Stomach smooth muscle (tissue), 2 donors: ENCODE data around the gene NEMP2.

Source experiments
- H3K27ac ChIP-seq: one replicate; pipeline ENCODE4 v1.7.0; 2013; ENCODE audit warnings: mild to moderate bottlenecking, low read length, inconsistent platforms
- H3K27me3 ChIP-seq, 2 donors: one replicate each; pipeline ENCODE4 v1.7.0; 2013; ENCODE audit warnings: low read length in 2 of 2; ENCODE audit not compliant: insufficient read depth in 2 of 2, control insufficient read depth in 1 of 2
- H3K36me3 ChIP-seq, 2 donors: one replicate each; pipeline ENCODE4 v1.7.0; 2013; ENCODE audit warnings: low read length in 2 of 2; ENCODE audit not compliant: control insufficient read depth in 2 of 2, insufficient read depth in 2 of 2
- H3K4me1 ChIP-seq: one replicate; pipeline ENCODE4 v1.7.0; 2013; ENCODE audit warnings: low read length; ENCODE audit not compliant: control insufficient read depth, insufficient read depth
- H3K4me3 ChIP-seq, 2 donors: one replicate each; pipeline ENCODE4 v1.7.0; 2013; ENCODE audit warnings: low read length in 2 of 2
- H3K9ac ChIP-seq, 2 donors: one replicate each; pipeline ENCODE4 v1.7.0; 2013; ENCODE audit warnings: low read length in 2 of 2, mild to moderate bottlenecking in 1 of 2
- H3K9me3 ChIP-seq, 2 donors: one replicate each; pipeline ENCODE4 v1.7.0; 2013; ENCODE audit warnings: low read length in 2 of 2; ENCODE audit not compliant: control insufficient read depth in 2 of 2
- donor health status: healthy.
- donor health status: Pancreatic carcinoma.

Gene NEMP2

GRCh38 chr2:190574169-190574568 lies 39.6 kb upstream of the NEMP2 start:
- Histone ChIP-seq H3K9ac (no peak overlapping the region), H3K36me3 (no peaks in the 10 kb centered on the region), H3K9me3 (no peaks in the 10 kb centered on the region), H3K4me1 (peaks cover 14% of the 10 kb centered on the region), H3K4me3 (no peak overlapping the region), H3K27me3 (no peaks in the 10 kb centered on the region), H3K27ac (no peak overlapping the region)

GRCh38 chr2:190572246-190572645 lies 37.7 kb upstream of the NEMP2 start:
- Histone ChIP-seq H3K9me3 (no peaks in the 10 kb centered on the region), H3K4me1 (peaks cover 3% of the 10 kb centered on the region), H3K4me3 (no peak overlapping the region), H3K27ac (no peak overlapping the region), H3K36me3 (no peaks in the 10 kb centered on the region), H3K9ac (no peak overlapping the region), H3K27me3 (no peaks in the 10 kb centered on the region)

- Histone ChIP-seq H3K27ac (no peak overlapping the region), H3K36me3 (no peaks in the 10 kb centered on the region), H3K4me1 (peaks cover under 1% of the 10 kb centered on the region), H3K9ac (no peak overlapping the region), H3K27me3 (no peaks in the 10 kb centered on the region), H3K4me3 (no peak overlapping the region), H3K9me3 (no peaks in the 10 kb centered on the region)
Measured at GRCh38 chr2:190571686-190572085, 37.2 kb upstream of the NEMP2 start.

GRCh38 chr2:190570871-190571270 lies 36.3 kb upstream of the NEMP2 start:
- no peaks in the 10 kb centered on the region for H3K4me1 ChIP-seq
- no peaks in the 10 kb centered on the region for H3K27me3 ChIP-seq
- H3K4me3 ChIP-seq = no peak overlapping the region
- no peak overlapping the region for H3K27ac ChIP-seq
- no peak overlapping the region for H3K9ac ChIP-seq
- no peaks in the 10 kb centered on the region for H3K36me3 ChIP-seq
- no peaks in the 10 kb centered on the region for H3K9me3 ChIP-seq

- no peak overlapping the region for H3K27ac ChIP-seq
- no peaks in the 10 kb centered on the region for H3K9me3 ChIP-seq
- H3K36me3 ChIP-seq = no peaks in the 10 kb centered on the region
- H3K4me3 ChIP-seq = no peak overlapping the region
- no peaks in the 10 kb centered on the region for H3K4me1 ChIP-seq
- H3K27me3 ChIP-seq = no peaks in the 10 kb centered on the region
- no peak overlapping the region for H3K9ac ChIP-seq
Measured at GRCh38 chr2:190569994-190570755, 35.7 kb upstream of the NEMP2 start.

GRCh38 chr2:190564838-190565237 lies 30.3 kb upstream of the NEMP2 start:
- no peaks in the 10 kb centered on the region for H3K36me3 ChIP-seq
- H3K27ac ChIP-seq = no peak overlapping the region
- H3K9me3 ChIP-seq = no peaks in the 10 kb centered on the region
- H3K4me3 ChIP-seq = no peak overlapping the region
- no peaks in the 10 kb centered on the region for H3K27me3 ChIP-seq
- no peak overlapping the region for H3K9ac ChIP-seq
- H3K4me1 ChIP-seq = no peaks in the 10 kb centered on the region

- Histone ChIP-seq H3K4me3 (no peak overlapping the region), H3K4me1 (no peaks in the 10 kb centered on the region), H3K36me3 (no peaks in the 10 kb centered on the region), H3K27ac (no peak overlapping the region), H3K9ac (no peak overlapping the region), H3K27me3 (no peaks in the 10 kb centered on the region), H3K9me3 (no peaks in the 10 kb centered on the region)
Measured at GRCh38 chr2:190563646-190564045, 29.1 kb upstream of the NEMP2 start.

GRCh38 chr2:190563109-190563508 lies 28.6 kb upstream of the NEMP2 start:
- H3K27ac ChIP-seq = no peak overlapping the region
- H3K36me3 ChIP-seq = no peaks in the 10 kb centered on the region
- no peaks in the 10 kb centered on the region for H3K4me1 ChIP-seq
- H3K9me3 ChIP-seq = no peaks in the 10 kb centered on the region
- no peak overlapping the region for H3K4me3 ChIP-seq
- H3K9ac ChIP-seq = no peak overlapping the region
- no peaks in the 10 kb centered on the region for H3K27me3 ChIP-seq

GRCh38 chr2:190562121-190562520 lies 27.6 kb upstream of the NEMP2 start:
- Histone ChIP-seq H3K4me3 (no peak overlapping the region), H3K36me3 (no peaks in the 10 kb centered on the region), H3K4me1 (no peaks in the 10 kb centered on the region), H3K9me3 (no peaks in the 10 kb centered on the region), H3K9ac (no peak overlapping the region), H3K27me3 (no peaks in the 10 kb centered on the region), H3K27ac (no peak overlapping the region)

GRCh38 chr2:190561094-190561493 lies 26.6 kb upstream of the NEMP2 start:
- Histone ChIP-seq H3K27me3 (no peaks in the 10 kb centered on the region), H3K27ac (no peak overlapping the region), H3K4me1 (no peaks in the 10 kb centered on the region), H3K9me3 (no peaks in the 10 kb centered on the region), H3K4me3 (no peak overlapping the region), H3K36me3 (no peaks in the 10 kb centered on the region), H3K9ac (no peak overlapping the region)

GRCh38 chr2:190554357-190555006 lies 20.0 kb upstream of the NEMP2 start:
- Histone ChIP-seq H3K27ac (no peak overlapping the region), H3K4me1 (no peaks in the 10 kb centered on the region), H3K9ac (no peak overlapping the region), H3K27me3 (no peaks in the 10 kb centered on the region), H3K36me3 (no peaks in the 10 kb centered on the region), H3K9me3 (no peaks in the 10 kb centered on the region), H3K4me3 (no peak overlapping the region)
